Measurements from ENCODE around the gene SEMA4C. TPM values are rescaled to one million over a fixed set of nuclear protein-coding genes. Genes with fewer than 3 reads are reported as not detected.

Gene SEMA4C
- total RNA-seq, 1 donor from 2014 or later, result 32.0 TPM

DNA sequence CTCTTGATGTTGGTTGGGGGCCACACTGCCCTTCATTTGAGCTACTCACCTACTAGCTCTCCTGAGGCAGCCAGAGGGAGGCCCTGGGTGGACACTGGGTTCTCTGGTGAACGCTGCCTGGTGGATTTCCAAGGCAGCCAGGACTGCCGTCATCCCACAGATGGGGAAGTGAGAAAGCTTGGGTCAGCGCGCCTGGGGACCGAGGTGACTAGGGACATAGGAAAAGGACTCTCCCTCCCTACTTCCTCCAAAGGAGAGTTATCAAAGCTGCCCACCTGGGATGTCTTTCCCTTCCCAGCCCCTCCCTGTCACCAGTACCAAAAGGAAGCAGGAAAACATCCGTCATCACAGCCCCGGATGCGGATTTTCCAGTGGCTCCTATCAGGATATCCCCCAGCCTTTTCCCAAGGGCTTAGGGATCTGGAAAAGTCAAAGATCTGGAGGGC, 3.8 kb upstream of the SEMA4C start:
- no peak overlapping the region for H3K4me3 Mint-ChIP-seq (ENCODE audit: low read depth)
- no peaks in the 10 kb centered on the region for H3K9me3 Mint-ChIP-seq
- no peak overlapping the region for H3K27ac Mint-ChIP-seq
- DNase-seq (ENCODE audit: low spot score), result no peak
- no peaks in the 10 kb centered on the region for H3K36me3 Mint-ChIP-seq (ENCODE audit: low read depth)
- H3K27me3 Mint-ChIP-seq (ENCODE audit: low read depth), result peaks cover 7% of the 10 kb centered on the region
- H3K4me1 Mint-ChIP-seq (ENCODE audit: low read depth), result peaks cover 16% of the 10 kb centered on the region
- intact Hi-C loops (cut with micrococcal nuclease), result loop anchor here (5.0 kb wide), 1 partner anchor 89 kb away; no protein-coding TSS in a partner anchor

DNA sequence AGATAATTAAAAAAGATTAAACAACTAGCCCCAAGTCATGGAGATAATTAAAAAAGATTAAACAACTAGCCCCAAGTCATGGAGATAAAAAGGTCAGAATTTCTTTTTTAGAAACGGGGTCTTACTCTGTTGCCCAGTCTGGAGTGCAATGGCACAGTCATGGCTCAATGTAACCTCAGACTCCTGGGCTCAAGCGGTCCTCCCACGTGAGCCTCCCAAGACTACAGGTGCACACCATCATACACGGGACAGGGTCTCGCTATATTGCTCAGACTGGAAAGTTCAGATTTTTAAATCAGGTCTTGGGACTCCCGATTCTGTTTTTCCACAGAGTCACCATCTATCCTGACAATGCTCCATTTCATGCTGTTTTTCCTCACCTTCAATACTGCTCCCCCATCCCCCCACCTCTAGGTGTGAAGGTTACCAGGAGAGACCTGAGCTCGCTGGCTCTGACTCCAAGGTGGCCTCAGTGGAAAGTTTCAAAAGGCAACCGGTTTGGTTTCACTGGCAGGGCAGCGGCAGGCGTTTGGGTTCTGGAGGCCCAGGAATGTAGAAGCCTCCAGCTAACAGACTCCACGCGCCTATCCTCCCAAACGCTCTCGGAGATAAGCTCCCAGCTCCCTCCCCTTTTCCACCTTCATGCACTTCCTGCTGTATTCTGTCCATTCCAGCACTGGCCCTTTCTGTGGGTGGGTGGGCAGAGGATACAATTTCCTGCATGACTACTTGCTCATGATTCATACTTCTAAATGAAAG, 2.9 kb upstream of the SEMA4C start:
- peaks cover 17% of the 10 kb centered on the region for H3K4me1 Mint-ChIP-seq (ENCODE audit: low read depth)
- no peak overlapping the region for H3K27ac Mint-ChIP-seq
- DNase-seq (ENCODE audit: low spot score), result no peak
- intact Hi-C loops (cut with micrococcal nuclease), result loop anchor here (5.0 kb wide), 1 partner anchor 90 kb away; no protein-coding TSS in a partner anchor
- H3K27me3 Mint-ChIP-seq (ENCODE audit: low read depth), result peaks cover 7% of the 10 kb centered on the region
- H3K4me3 Mint-ChIP-seq (ENCODE audit: low read depth), result no peak overlapping the region
- H3K36me3 Mint-ChIP-seq (ENCODE audit: low read depth), result peaks cover 5% of the 10 kb centered on the region
- no peaks in the 10 kb centered on the region for H3K9me3 Mint-ChIP-seq

DNA sequence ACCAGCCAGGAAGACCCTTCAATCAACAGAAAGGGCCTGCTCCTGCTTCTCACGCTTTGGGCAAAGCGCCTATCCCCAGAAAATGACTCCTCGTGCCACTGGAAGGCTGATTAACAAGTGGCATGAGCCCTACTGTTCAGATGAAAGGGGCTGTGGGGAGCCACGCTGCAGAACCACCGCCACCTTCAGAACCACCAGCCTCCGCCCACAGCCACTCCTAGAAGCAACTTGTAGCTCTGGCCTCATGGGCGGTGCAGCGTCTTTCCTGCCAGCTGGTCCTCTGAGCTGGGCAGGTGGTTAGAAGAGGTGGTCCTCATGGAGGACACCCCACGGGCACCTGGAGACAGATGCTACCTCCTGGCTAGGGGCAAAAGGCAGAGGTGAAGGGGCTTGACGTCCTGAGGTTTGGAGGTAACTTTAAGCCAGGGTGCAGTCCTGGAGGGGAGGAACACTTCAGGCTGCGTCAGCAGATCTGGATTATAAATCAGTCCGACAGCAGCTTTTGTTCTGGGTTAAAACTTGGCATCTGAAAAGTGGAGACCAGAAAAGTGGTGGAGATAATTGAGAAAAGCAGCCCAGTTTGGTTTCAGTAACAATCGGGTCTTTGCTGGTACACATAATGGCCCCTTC, 861 bp upstream of the SEMA4C start:
- H3K4me1 Mint-ChIP-seq (ENCODE audit: low read depth), result peaks cover 23% of the 10 kb centered on the region
- H3K36me3 Mint-ChIP-seq (ENCODE audit: low read depth), result peaks cover 13% of the 10 kb centered on the region
- intact Hi-C loops (cut with micrococcal nuclease), result loop anchor here (2.0 to 5.0 kb wide), 2 partner anchors 42 to 92 kb away; no protein-coding TSS in a partner anchor
- H3K27me3 Mint-ChIP-seq (ENCODE audit: low read depth), result peaks cover 7% of the 10 kb centered on the region
- no peaks in the 10 kb centered on the region for H3K9me3 Mint-ChIP-seq
- H3K27ac Mint-ChIP-seq, result peak overlapping the region; percentile 83
- peak; percentile 55 for DNase-seq (ENCODE audit: low spot score)
- H3K4me3 Mint-ChIP-seq (ENCODE audit: low read depth), result peak overlapping the region; percentile 84

DNA sequence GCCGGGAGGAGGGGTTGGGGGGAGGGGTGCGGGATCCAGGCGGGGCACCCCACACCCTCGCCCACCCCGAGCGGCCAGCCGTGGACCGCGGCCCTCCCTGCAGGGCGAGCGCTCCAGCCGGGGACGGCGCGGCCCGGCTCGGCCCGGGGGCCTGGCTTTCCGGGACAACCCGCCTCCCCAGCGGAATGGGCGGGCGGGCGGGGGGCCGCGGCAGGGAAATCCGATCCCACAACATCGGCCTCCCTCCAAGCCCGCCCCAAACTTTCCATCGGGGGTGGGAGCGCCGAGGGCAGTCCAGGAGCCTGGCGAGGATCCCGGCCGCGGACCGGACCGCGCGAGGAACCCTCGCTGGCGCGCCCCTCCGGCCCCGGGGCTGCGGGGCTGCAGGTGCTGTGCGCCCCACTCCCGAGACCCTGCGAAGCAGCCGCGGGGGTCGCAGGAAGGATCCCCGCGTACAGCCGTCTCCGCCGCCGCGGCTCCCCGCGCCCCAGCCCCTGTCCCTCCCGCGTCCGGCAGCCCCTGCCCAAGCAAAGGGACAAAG, 529 bp downstream of the SEMA4C start:
- peaks cover 17% of the 10 kb centered on the region for H3K36me3 Mint-ChIP-seq (ENCODE audit: low read depth)
- H3K27me3 Mint-ChIP-seq (ENCODE audit: low read depth), result peaks cover 6% of the 10 kb centered on the region
- no peak overlapping the region for H3K27ac Mint-ChIP-seq
- peaks cover 22% of the 10 kb centered on the region for H3K4me1 Mint-ChIP-seq (ENCODE audit: low read depth)
- DNase-seq (ENCODE audit: low spot score), result no peak
- intact Hi-C loops (cut with micrococcal nuclease), result loop anchor here (2.0 kb wide), 1 partner anchor 109 kb away; the partner anchor contains the start of gene CNNM4
- no peak overlapping the region for H3K4me3 Mint-ChIP-seq (ENCODE audit: low read depth)
- H3K9me3 Mint-ChIP-seq, result no peaks in the 10 kb centered on the region

DNA sequence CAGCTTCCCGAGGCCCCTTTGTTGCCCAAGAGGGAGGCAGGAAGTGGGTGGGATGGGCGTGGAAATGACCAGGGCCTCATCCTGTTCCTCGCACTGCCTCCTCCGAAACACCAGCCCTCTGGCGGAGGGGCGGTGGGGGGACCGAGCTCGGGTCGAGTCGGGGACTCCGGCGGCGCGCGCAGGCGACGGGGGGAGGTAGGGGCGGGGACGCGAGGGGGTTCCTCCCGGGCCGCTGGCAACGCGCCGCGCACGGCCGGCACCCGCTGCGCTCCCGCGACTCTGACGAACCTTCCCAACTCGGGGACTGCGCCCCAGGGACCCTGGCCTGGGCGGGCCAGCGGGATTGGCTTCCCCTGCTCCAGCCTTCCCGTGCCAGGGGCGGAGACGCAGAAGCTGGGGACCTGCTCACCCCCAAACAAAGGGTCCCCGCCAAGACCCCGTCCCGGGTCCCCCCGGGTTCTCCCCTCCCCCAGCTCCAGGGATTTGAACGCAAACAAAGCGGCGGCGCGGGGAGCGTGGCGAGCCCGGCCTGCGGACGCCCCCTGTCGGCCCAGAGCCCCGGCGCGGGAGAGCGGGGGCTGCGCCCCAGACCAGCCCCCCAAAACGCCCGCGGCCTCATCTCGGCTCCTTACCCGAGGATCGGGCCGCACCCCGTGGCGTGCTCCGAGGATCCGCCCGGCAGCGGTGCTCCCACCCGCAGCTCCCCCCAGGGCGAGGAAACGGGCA, 1.2 kb downstream of the SEMA4C start:
- peaks cover 6% of the 10 kb centered on the region for H3K27me3 Mint-ChIP-seq (ENCODE audit: low read depth)
- H3K4me1 Mint-ChIP-seq (ENCODE audit: low read depth), result peaks cover 19% of the 10 kb centered on the region
- peak overlapping the region; percentile 77 for H3K27ac Mint-ChIP-seq

DNA sequence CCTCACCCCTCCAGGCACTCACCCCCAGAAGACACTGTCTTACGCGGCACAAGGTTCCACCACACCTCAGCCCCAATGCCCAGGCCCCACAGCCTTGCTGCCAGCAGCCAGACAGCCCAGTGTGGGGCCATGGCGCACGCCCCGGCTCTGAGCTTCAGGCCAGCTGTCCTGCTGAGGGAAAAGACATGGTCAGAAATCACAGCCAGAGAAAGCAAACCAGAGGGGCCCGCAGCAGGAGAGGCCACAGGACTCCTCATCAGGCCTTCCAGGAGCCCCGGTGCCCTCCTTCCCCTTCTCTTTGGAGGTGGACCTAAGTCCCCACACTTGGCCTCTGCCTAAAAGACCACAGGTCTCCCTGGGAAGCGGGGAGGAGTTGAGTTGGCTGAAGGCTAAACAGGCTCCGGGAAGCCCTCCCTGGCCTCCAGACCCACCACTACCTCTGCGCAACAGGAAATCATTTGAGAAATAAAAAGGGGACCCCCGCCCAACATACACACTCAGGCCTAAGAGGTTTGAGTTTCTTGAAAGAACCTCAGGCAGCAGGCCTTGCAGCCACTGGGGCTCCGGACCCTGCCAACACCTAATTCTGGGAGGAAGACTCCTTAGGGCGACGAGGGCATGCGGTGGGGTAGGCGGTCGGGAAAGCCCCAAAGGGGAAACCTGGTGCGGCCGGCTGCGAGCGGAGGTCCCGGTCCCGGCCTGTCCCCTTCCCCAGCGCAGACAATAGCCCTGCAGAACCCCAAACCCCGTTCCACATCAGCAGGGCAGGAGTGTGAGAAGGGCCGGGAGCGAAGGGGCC, 1.9 kb downstream of the SEMA4C start:
- H3K9me3 Mint-ChIP-seq, result no peaks in the 10 kb centered on the region
- peak overlapping the region; percentile 84 for H3K4me3 Mint-ChIP-seq (ENCODE audit: low read depth)
- H3K36me3 Mint-ChIP-seq (ENCODE audit: low read depth), result peaks cover 23% of the 10 kb centered on the region
- H3K4me1 Mint-ChIP-seq (ENCODE audit: low read depth), result peaks cover 15% of the 10 kb centered on the region
- peaks cover 6% of the 10 kb centered on the region for H3K27me3 Mint-ChIP-seq (ENCODE audit: low read depth)
- H3K27ac Mint-ChIP-seq, result peak overlapping the region; percentile 77
- intact Hi-C loops (cut with micrococcal nuclease), result loop anchor here (1.0 to 2.0 kb wide), 2 partner anchors 10 to 107 kb away; partner anchors contain the start of genes ANKRD39 and CNNM4
- no peak for DNase-seq (ENCODE audit: low spot score)

More for the DNA sequence above, 1.2 kb downstream of the SEMA4C start:
- no peaks in the 10 kb centered on the region for H3K9me3 Mint-ChIP-seq
- intact Hi-C loops (cut with micrococcal nuclease), result loop anchor here (1.0 to 2.0 kb wide), 2 partner anchors 10 to 108 kb away; partner anchors contain the start of genes ANKRD39 and CNNM4
- H3K36me3 Mint-ChIP-seq (ENCODE audit: low read depth), result peaks cover 17% of the 10 kb centered on the region
- peak overlapping the region; percentile 84 for H3K4me3 Mint-ChIP-seq (ENCODE audit: low read depth)
- peak; percentile 62 for DNase-seq (ENCODE audit: low spot score)

DNA sequence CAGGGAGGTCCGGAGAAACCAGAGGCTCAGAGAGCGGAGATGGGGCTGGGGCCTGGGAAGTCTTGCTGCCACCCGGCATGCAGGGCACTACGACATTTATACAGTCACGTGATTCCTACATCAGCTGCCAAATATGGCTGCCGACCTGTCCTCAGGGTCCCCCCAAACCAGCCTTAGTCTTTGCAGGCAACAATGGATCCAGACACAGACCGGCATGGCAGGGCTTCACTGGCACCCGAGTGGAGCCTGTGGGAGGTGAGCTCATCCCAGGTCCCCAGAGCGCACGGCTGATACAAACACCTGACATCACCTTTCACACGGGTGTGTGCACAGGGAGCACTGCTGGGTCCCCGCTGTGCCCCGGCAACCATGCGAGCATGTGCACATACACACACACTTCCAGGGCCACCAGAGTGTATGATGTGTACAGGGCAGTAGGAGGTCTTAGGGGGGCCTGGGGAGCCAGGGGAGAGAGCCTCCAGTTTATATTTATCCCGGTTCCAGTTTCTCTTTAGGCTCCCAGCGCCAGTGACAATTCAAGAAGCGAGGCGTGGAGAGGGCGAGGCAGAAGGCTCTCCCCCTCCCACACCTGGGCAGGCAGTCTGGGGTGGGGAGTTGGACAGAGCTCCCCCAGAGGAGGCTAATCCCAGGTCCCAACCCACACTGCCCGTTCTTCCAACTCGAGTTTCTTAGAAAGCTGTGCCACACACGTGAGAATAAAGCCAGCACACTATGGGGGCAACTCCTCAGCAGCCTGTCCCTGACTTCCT, 2.7 kb downstream of the SEMA4C start:
- Mint-ChIP-seq H3K9me3 (no peaks in the 10 kb centered on the region), H3K36me3 (ENCODE audit: low read depth) (peaks cover 25% of the 10 kb centered on the region), H3K4me1 (ENCODE audit: low read depth) (peaks cover 15% of the 10 kb centered on the region), H3K4me3 (ENCODE audit: low read depth) (peak overlapping the region; percentile 84), H3K27me3 (ENCODE audit: low read depth) (peaks cover 6% of the 10 kb centered on the region), H3K27ac (peak overlapping the region; percentile 77)
- DNase-seq (ENCODE audit: low spot score), result no peak
- intact Hi-C loops (cut with micrococcal nuclease), result no loop called here

DNA sequence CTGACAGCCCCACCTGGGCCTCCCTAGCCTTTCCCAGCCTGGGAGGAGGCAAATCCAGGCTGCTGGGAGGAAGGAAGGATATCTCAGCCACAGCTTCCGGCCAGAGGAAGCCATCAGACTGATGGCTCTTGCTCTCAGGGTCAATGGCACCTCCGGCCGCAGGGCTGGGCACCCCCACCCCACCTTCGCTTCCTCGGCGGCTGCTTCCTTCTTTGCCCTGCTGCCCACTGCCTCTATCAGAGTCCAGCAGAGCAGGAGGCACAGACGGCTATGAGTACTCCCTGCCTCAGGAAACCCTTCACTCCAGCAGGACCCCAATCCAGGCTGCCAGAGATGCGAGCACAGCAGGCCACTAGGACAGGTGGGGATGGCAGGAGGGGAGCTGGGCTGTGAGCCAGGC, 3.3 kb downstream of the SEMA4C start:
- H3K4me1 Mint-ChIP-seq (ENCODE audit: low read depth), result peaks cover 15% of the 10 kb centered on the region

DNA sequence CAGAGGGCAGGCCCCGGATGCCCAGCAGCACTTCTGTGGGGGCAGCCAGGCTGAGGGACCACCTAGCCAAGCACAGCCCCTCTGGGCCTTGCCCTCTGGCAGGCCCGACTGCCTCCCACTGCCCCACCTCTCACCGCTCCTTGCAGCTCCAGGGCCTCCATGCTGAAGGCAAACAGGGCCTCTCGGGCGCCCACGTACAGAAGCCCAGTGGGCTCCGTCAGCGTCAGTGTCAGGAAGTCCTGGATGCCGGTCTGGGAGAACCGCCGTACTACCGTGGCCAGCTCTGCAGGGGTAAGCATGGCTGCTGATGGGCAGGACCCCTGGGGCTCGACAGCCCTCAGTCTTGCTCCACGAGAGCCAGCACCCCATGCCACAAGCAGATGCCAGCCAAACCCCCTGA, 3.7 kb downstream of the SEMA4C start:
- Mint-ChIP-seq H3K27ac (no peak overlapping the region), H3K4me3 (ENCODE audit: low read depth) (no peak overlapping the region), H3K27me3 (ENCODE audit: low read depth) (peaks cover 6% of the 10 kb centered on the region), H3K4me1 (ENCODE audit: low read depth) (peaks cover 15% of the 10 kb centered on the region), H3K9me3 (no peaks in the 10 kb centered on the region), H3K36me3 (ENCODE audit: low read depth) (peaks cover 34% of the 10 kb centered on the region)
- intact Hi-C loops (cut with micrococcal nuclease), result no loop called here
- no peak for DNase-seq (ENCODE audit: low spot score)

More for the DNA sequence above, 3.3 kb downstream of the SEMA4C start:
- intact Hi-C loops (cut with micrococcal nuclease), result no loop called here
- H3K27ac Mint-ChIP-seq, result no peak overlapping the region
- H3K9me3 Mint-ChIP-seq, result no peaks in the 10 kb centered on the region
- H3K36me3 Mint-ChIP-seq (ENCODE audit: low read depth), result peaks cover 31% of the 10 kb centered on the region
- DNase-seq (ENCODE audit: low spot score), result no peak
- peaks cover 6% of the 10 kb centered on the region for H3K27me3 Mint-ChIP-seq (ENCODE audit: low read depth)
- H3K4me3 Mint-ChIP-seq (ENCODE audit: low read depth), result peak overlapping the region; percentile 84

DNA sequence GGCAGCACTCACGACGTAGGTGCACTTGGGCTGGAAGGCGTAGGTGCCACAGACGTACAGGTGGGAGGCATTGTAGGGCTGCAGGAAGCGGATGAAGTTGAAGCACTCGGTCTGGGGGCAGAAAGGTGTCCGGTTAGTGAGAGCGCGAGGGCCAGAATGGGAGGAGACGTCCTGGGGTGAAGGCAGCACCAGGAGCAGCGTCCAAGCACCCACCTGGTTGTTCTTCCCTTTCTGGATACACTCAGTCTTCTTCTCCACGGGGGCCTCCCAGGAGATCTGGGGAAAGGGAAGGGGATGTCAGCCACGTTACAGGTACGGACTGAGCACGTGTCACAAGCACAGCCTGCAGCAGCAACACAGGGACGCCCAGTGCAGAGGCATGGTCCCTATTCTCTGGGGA, 4.2 kb downstream of the SEMA4C start:
- Mint-ChIP-seq H3K27me3 (ENCODE audit: low read depth) (peaks cover 2% of the 10 kb centered on the region), H3K4me1 (ENCODE audit: low read depth) (peaks cover 12% of the 10 kb centered on the region), H3K4me3 (ENCODE audit: low read depth) (no peak overlapping the region), H3K27ac (no peak overlapping the region), H3K36me3 (ENCODE audit: low read depth) (peaks cover 34% of the 10 kb centered on the region), H3K9me3 (no peaks in the 10 kb centered on the region)
- intact Hi-C loops (cut with micrococcal nuclease), result no loop called here
- DNase-seq (ENCODE audit: low spot score), result no peak

DNA sequence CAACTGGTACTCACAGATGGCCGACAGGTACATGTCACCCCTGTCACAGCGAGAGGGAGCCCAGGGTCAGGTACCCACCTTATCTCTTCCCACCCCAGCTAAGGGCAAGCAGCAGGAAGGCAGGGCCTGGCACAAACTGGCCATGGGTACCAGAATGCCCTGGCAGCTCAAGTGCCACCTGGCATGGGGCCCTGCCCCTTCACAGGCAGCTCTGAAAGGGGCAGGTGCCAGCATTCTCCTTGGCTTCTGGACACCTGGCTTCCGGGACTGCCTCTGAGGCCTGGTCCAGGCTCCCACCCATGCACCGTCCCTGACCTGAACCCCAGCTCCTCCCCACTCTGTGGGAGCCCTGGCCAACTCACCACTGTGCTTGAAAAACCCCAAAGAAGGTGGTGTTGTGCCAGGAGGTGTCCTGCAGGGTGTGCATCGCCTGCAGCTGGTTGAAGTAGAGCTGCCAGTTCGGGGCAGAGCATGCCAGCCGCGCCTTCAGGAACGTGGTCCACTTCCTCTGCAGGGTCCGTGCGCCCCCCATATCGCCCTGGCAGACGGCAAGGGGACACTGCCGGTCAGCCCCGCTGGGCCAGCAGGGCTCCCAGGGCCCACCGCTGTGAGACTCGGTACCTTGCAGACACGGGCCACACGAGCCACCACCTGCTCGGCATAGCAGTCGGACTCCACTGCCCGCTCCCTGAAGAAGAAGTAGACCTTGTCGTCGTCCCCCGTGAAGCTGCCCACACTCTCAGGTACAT, 5.4 kb downstream of the SEMA4C start:
- Mint-ChIP-seq H3K27ac (no peak overlapping the region), H3K36me3 (ENCODE audit: low read depth) (peaks cover 38% of the 10 kb centered on the region), H3K4me1 (ENCODE audit: low read depth) (peaks cover 13% of the 10 kb centered on the region), H3K4me3 (ENCODE audit: low read depth) (no peak overlapping the region), H3K9me3 (no peaks in the 10 kb centered on the region), H3K27me3 (ENCODE audit: low read depth) (no peaks in the 10 kb centered on the region)
- DNase-seq (ENCODE audit: low spot score), result no peak
- intact Hi-C loops (cut with micrococcal nuclease), result no loop called here
